Epithelial cell of proximal tubule (primary cell): ENCODE data around the gene NME7. TPM values are rescaled to one million over a fixed set of nuclear protein-coding genes. Genes with fewer than 3 reads are reported as not detected.

ENCODE experiments used
- DNase-seq: peaks from one replicate; pipeline ENCODE4 v3.0.0-alpha.2; 2011; ENCODE audit warnings: low read depth
- H3K4me3 ChIP-seq: 2 replicates; pipeline ENCODE4 v1.5.1; 2011; ENCODE audit warnings: low read depth, mild to moderate bottlenecking, low read length
- CTCF ChIP-seq: conservative IDR thresholded peaks from 2 replicates; pipeline ENCODE4 v1.5.1; 2012; ENCODE audit warnings: low read depth, mild to moderate bottlenecking, low read length
- total RNA-seq: library from RNA; depleted of rRNA; stranded (reverse); fragments of >200 nt; gene quantifications from 2 replicates; pipeline ENCODE4 v1.2.3, GENCODE V29; 2015

The NME7 gene
- total RNA-seq, 1 donor from 2014 or later, result 50.9 TPM

- no peak for DNase-seq
- no peak overlapping the region for H3K4me3 ChIP-seq
- TF ChIP-seq CTCF, result no peak
These were observed 277.8 kb downstream of the NME7 start for GRCh38 chr1:169089776-169090175.

GRCh38 chr1:169087876-169088275 lies 279.7 kb downstream of the NME7 start:
- no peak for DNase-seq
- no peak overlapping the region for H3K4me3 ChIP-seq
- no peak for TF ChIP-seq CTCF

- no peak for TF ChIP-seq CTCF
- H3K4me3 ChIP-seq, result no peak overlapping the region
- DNase-seq, result no peak
These were observed 280.8 kb downstream of the NME7 start for GRCh38 chr1:169086603-169087455.

DNA sequence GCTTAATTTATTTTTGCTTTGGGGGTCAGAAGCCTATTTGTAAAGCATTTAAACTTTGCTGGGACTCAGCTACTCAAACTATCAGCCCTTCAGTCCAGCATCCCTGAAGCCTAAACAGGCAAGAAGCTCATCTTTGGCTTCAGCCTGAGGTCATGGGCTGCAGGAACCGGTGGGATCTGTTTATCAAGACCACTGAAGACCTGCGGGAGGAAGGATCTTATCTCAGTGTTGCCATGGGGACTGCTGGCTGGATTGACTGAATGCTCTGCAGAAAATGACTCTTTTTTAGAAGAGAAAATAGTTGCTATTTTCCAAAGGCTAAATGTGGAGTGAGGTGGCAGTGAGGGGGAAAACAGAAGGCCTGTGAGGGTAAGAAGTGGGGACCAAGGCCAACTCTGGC lies 281.7 kb downstream of the NME7 start:
- no peak for DNase-seq
- TF ChIP-seq CTCF, result no peak
- no peak overlapping the region for H3K4me3 ChIP-seq

Other genes starting within 250 kb of the NME7 start
- gene BLZF1, start 398 bp upstream of the NME7 start, total RNA-seq, result 21.8 and 27.2 TPM in 2 replicates
- gene CCDC181, start 59.7 kb upstream of the NME7 start, total RNA-seq, result 2.0 and 3.5 TPM in 2 replicates
- 12.3 and 20.3 TPM in 2 replicates for gene SLC19A2, start 118.1 kb upstream of the NME7 start, total RNA-seq
- gene F5, start 218.7 kb upstream of the NME7 start, total RNA-seq, result not detected in 2 replicates